Measurements from ENCODE around the gene CHTOP.

DNA sequence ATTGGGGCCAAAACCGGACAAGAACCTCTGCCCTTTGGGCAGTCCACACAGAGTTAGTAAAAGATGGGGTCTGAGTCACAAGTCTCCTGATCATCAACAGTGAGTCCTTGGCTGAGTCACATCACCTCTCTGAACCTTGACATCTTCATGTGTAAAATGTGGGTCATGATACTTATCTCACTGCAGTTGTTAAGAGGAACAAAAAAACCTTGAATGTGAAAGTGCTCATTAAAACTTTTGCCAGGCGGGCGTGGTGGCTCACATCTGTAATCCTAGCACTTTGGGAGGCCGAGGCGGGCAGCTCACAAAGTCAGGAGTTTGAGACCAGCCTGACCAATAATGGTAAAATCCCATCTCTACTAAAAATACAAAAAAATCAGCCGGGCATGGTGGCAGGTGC is 36.7 kb upstream of the CHTOP start:
- TF ChIP-seq ZNF184 (tag by site-specific recombination; IDR thresholded peaks at IDR 0.05) (no peak), HOXA7 (CRISPR knock-in tag; IDR thresholded peaks at IDR 0.05; ENCODE audit: borderline replicate concordance) (no peak), ZNF121 (tag by site-specific recombination; IDR thresholded peaks at IDR 0.05) (no peak), ZNF76 (tag by site-specific recombination; IDR thresholded peaks at IDR 0.05; ENCODE audit: borderline replicate concordance, low read depth) (no peak), ZNF114 (tag by site-specific recombination; IDR thresholded peaks at IDR 0.05) (no peak), TCF7L2 (IDR thresholded peaks at IDR 0.05; ENCODE audit: borderline replicate concordance, low read depth, low read length) (no peak), YY1 (tag by site-specific recombination; IDR thresholded peaks at IDR 0.05) (no peak), ZEB2 (tag by site-specific recombination; IDR thresholded peaks at IDR 0.05) (no peak), ZNF585B (tag by site-specific recombination; IDR thresholded peaks at IDR 0.05) (no peak)
- TF ChIP-seq, protein P1, sequence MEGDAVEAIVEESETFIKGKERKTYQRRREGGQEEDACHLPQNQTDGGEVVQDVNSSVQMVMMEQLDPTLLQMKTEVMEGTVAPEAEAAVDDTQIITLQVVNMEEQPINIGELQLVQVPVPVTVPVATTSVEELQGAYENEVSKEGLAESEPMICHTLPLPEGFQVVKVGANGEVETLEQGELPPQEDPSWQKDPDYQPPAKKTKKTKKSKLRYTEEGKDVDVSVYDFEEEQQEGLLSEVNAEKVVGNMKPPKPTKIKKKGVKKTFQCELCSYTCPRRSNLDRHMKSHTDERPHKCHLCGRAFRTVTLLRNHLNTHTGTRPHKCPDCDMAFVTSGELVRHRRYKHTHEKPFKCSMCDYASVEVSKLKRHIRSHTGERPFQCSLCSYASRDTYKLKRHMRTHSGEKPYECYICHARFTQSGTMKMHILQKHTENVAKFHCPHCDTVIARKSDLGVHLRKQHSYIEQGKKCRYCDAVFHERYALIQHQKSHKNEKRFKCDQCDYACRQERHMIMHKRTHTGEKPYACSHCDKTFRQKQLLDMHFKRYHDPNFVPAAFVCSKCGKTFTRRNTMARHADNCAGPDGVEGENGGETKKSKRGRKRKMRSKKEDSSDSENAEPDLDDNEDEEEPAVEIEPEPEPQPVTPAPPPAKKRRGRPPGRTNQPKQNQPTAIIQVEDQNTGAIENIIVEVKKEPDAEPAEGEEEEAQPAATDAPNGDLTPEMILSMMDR (tag by site-specific recombination; IDR thresholded peaks at IDR 0.05) = no peak
